ENCODE data around the gene C10orf90. TPM values are rescaled to one million over a fixed set of nuclear protein-coding genes. Genes with fewer than 3 reads are reported as not detected.

The C10orf90 gene
- total RNA-seq, 1 experiment from 2014 or later: 0.59 TPM

DNA sequence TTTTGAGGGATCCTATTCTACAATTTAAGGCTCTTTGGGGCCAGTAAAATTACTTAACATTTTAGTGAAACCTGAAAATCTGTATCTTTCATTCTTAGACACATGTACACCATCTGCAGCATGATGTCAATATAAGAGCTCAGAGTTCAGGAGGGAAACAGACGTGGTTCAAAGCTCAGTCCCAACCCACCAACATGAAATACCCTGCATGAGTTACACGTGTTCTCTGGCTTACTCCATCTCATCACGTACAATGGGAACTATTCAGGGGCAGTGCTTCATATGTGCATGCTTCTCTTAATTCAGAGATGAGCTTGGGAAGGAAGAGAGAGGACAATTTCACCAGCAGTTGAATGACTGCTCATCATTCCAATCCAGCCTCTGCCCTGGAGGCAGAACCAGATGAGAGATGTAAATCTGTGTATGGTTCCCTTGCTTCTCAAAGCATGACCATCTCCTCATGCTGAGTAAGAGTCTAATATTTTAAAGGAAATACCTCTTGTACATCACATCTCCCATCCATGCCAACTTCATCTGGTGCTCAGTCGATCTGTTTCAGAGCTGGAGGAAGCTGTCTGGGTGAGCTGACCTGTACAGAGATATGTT is 253.2 kb downstream of the C10orf90 start:
- Histone ChIP-seq H3K9me3 (ENCODE audit: insufficient read depth, low read depth) (no peaks in the 10 kb centered on the region; the same call in 1 of the 2 replicates), H3K4me3 (no peak overlapping the region), H2AFZ (no peak overlapping the region), H3K4me1 (replicated peaks; ENCODE audit: insufficient read depth) (peaks cover 5% of the 10 kb centered on the region; the same call in 1 of the 2 replicates), H3K9me2 (ENCODE audit: insufficient read depth) (no peaks in the 10 kb centered on the region), H3K27me3 (ENCODE audit: insufficient read depth, low read depth) (no peaks in the 10 kb centered on the region), H4K20me1 (ENCODE audit: insufficient read depth) (no peaks in the 10 kb centered on the region), H3K4me2 (no peak overlapping the region), H3K36me3 (ENCODE audit: low read depth) (no peaks in the 10 kb centered on the region), H3K79me2 (ENCODE audit: low read depth) (no peaks in the 10 kb centered on the region), H3K27ac (no peak overlapping the region), H3F3A (ENCODE audit: insufficient read depth, low read depth) (no peaks in the 10 kb centered on the region)
- DNase-seq: no peak
- intact Hi-C loops (cut with micrococcal nuclease; ENCODE audit: unreplicated experiment): no loop called here
- CTCF ChIA-PET: no interaction called here
- POLR2A ChIA-PET (ENCODE audit: unreplicated experiment): no interaction called here
- TF ChIP-seq, protein P1, sequence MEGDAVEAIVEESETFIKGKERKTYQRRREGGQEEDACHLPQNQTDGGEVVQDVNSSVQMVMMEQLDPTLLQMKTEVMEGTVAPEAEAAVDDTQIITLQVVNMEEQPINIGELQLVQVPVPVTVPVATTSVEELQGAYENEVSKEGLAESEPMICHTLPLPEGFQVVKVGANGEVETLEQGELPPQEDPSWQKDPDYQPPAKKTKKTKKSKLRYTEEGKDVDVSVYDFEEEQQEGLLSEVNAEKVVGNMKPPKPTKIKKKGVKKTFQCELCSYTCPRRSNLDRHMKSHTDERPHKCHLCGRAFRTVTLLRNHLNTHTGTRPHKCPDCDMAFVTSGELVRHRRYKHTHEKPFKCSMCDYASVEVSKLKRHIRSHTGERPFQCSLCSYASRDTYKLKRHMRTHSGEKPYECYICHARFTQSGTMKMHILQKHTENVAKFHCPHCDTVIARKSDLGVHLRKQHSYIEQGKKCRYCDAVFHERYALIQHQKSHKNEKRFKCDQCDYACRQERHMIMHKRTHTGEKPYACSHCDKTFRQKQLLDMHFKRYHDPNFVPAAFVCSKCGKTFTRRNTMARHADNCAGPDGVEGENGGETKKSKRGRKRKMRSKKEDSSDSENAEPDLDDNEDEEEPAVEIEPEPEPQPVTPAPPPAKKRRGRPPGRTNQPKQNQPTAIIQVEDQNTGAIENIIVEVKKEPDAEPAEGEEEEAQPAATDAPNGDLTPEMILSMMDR (conservative IDR thresholded peaks at IDR 0.05): no peak
- TF ChIP-seq EZH2 (IDR thresholded peaks at IDR 0.05; ENCODE audit: low read depth): no peak
- no TSS peak for BruUV-seq (replicated peaks)

DNA sequence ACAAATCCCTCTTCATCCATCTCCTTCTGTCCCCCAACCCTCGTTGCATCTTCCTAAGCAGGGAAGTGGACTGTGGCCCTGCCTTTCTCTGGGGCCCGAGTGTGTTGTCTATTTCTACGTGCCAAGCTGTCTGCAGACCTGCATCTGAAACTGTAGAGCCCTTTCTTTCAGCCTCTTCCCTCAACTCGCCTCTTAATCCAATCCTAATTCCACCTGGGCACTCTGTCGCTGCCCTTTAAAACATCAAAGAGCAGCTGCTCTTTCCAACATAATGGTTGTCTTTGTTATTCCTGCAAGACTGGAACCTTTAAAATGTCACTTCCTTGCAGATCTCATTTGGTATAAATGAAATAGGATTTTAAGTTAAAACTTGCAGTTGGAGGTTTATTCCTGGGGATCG is 260.7 kb downstream of the C10orf90 start:
- Histone ChIP-seq H3K4me3 (no peak overlapping the region), H3K4me2 (no peak overlapping the region), H2AFZ (no peak overlapping the region), H3K27ac (no peak overlapping the region), H3F3A (ENCODE audit: insufficient read depth, low read depth) (no peaks in the 10 kb centered on the region), H3K36me3 (ENCODE audit: low read depth) (no peaks in the 10 kb centered on the region), H3K9me2 (ENCODE audit: insufficient read depth) (no peaks in the 10 kb centered on the region), H3K27me3 (ENCODE audit: insufficient read depth, low read depth) (no peaks in the 10 kb centered on the region), H4K20me1 (ENCODE audit: insufficient read depth) (no peaks in the 10 kb centered on the region), H3K4me1 (replicated peaks; ENCODE audit: insufficient read depth) (no peaks in the 10 kb centered on the region), H3K79me2 (ENCODE audit: low read depth) (no peaks in the 10 kb centered on the region), H3K9me3 (ENCODE audit: insufficient read depth, low read depth) (no peaks in the 10 kb centered on the region)
- no peak for DNase-seq
- intact Hi-C loops (cut with micrococcal nuclease; ENCODE audit: unreplicated experiment): no loop called here
- POLR2A ChIA-PET (ENCODE audit: unreplicated experiment): no interaction called here
- TF ChIP-seq, protein P1 (conservative IDR thresholded peaks at IDR 0.05): no peak
- no peak for TF ChIP-seq EZH2 (IDR thresholded peaks at IDR 0.05; ENCODE audit: low read depth)
- CTCF ChIA-PET: no interaction called here
- no TSS peak for BruUV-seq (replicated peaks)

DNA sequence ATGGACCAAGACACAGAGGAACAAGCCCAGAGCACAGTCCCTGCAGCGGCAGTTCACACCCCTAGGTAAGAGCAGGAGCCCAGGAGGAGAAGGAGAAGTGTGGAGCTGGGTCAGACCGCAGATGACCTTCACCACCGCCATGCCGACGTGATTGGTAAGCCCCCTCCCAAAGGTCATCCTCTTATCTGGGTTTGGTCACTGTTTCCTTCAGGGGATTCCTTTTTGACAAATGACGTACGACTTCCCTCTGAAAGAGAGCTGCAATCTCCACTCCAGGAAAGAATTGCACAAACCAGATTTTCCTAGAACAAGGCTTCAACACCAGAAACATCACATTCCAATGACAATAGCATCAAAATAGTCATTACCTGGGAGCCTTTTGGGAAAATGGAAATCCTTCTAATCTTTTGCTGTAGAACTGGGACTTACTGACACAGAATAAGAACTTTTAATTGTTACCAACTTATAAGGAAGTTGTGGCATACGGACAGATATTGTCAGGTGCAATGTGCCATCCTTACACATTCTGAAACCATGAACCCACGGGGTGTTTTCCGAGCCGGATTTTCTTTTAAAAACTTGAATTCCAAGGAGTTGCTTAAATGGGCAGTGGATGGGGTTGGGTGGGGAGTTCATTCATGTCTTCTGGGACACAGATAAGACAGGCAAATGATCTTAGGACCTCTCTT is 261.4 kb downstream of the C10orf90 start:
- Histone ChIP-seq H2AFZ (no peak overlapping the region), H3K4me3 (no peak overlapping the region), H3K9me3 (ENCODE audit: insufficient read depth, low read depth) (no peaks in the 10 kb centered on the region), H3K4me1 (replicated peaks; ENCODE audit: insufficient read depth) (no peaks in the 10 kb centered on the region), H3F3A (ENCODE audit: insufficient read depth, low read depth) (no peaks in the 10 kb centered on the region), H4K20me1 (ENCODE audit: insufficient read depth) (no peaks in the 10 kb centered on the region), H3K27me3 (ENCODE audit: insufficient read depth, low read depth) (no peaks in the 10 kb centered on the region), H3K27ac (no peak overlapping the region), H3K79me2 (ENCODE audit: low read depth) (no peaks in the 10 kb centered on the region), H3K36me3 (ENCODE audit: low read depth) (no peaks in the 10 kb centered on the region), H3K4me2 (no peak overlapping the region), H3K9me2 (ENCODE audit: insufficient read depth) (no peaks in the 10 kb centered on the region)
- ChIA-PET POLR2A (ENCODE audit: unreplicated experiment) (no interaction called here), CTCF (no interaction called here)
- intact Hi-C loops (cut with micrococcal nuclease; ENCODE audit: unreplicated experiment): no loop called here
- no TSS peak for BruUV-seq (replicated peaks)
- no peak for TF ChIP-seq EZH2 (IDR thresholded peaks at IDR 0.05; ENCODE audit: low read depth)
- TF ChIP-seq, protein P1 (conservative IDR thresholded peaks at IDR 0.05): no peak
- no peak for DNase-seq

Data from PC-9 (cell line).